GM21737 (cell line): ENCODE data around the gene CENPQ.

ENCODE experiments used
- ATAC-seq: cut with Tn5 transposase; IDR thresholded peaks from one replicate; pipeline ENCODE4 v1.9.1; 2021; ENCODE audit warnings: mild to moderate bottlenecking, moderate library complexity; ENCODE audit not compliant: unreplicated experiment

CENPQ gene

GRCh38 chr6:49499623-49500022 lies 36.5 kb downstream of the CENPQ start, which contains the start of gene GLYATL3:
TSS of gene GLYATL3 (plus strand) at chr6:49499923. CDS start at chr6:49511991, 12,068 bp downstream.
- ATAC-seq: no peak

DNA sequence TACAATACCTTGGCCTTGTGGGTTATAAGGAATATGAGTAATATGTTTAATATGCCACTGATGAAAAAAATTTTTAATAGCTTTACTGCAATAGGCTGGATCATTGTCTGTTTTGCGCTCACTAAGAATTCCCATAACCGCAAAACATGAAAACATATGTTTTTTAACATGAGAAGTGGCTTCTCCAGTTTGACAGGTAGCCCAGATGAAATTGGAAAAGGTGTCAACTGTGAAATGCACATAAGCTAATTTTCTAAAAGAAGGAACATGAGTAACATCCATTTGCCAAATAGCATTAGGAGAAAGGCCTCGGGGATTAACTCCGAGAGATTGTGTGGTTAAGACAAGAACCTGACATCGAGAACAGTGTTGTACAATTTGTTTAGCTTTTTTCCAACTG lies 41.5 kb downstream of the CENPQ start:
- ATAC-seq: no peak

DNA sequence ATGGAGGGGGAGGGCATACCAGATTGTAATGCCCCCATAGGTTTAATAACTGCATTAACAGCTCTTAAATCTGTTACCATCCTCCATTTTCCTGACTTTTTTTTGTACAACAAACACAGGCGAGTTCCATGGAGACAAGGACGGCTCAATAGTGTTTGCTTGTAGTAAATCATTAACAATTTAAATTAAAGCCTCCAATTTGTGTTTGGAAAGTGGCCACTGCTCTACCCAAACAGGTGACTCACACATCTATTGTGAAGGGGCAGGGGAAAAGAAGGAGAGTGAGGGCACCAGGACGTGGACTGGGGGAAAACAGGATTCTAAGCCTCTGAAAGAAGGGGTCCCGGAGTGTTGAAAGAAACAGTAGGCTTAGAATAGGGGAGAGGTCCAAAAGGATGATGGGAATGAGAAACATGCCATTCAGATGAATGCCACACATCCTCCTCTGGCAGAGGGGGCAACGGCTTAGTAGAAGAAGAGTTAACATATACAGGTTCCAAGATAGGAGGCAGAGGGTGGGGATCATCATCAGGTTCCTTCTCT lies 43.5 kb downstream of the CENPQ start:
- no peak for ATAC-seq

DNA sequence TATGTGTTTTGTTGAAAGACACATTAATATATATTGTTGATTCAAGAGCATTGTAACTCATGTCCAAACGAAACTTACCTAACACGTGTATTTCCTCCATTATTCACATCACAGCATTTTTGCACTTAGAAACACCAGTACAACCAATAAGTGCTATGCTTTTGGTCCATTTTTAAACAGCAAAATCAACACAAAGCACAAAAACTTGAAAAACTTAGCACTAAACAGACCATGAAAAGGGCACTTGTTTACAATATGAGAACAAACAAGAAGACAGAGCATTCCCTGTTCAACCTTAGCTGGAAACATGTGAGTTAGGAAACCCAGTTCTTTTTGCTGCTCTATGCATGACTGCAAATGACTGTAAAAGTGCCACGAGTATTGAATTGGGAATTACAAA lies 46.2 kb downstream of the CENPQ start:
- ATAC-seq: no peak

GRCh38 chr6:49513153-49513989 lies 50.2 kb downstream of the CENPQ start:
- ATAC-seq: no peak

GRCh38 chr6:49514571-49515484 lies 51.7 kb downstream of the CENPQ start:
- ATAC-seq: no peak

DNA sequence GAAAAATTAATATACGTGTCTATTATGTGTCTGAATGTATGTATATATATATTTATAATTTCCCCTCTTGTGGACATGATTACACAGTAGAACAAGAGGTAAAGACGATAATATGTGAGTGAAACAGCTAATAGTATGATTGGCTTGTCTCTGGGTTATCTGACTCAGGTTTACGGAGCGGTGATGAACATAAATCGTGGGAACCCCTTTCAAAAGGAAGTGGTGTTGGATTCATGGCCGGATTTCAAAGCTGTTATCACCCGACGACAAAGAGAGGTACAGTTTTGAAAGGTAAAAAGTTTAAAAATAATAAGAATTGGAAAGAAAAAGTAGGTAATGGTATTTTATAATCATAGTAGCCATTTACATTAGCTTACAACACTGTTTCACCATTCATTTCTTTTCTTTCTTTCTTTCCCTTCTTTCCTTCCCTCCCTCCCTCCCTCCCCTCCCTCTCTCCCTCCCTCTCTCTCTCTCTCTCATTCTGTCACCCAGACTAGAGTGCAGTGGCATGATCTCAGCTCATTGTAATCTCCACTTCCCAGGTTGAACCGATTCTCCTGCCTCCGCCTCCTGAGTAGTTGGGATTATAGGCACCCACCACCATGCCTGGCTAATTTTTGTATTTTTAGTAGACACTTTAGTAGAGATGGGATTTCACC lies 52.4 kb downstream of the CENPQ start:
- no peak for ATAC-seq

DNA sequence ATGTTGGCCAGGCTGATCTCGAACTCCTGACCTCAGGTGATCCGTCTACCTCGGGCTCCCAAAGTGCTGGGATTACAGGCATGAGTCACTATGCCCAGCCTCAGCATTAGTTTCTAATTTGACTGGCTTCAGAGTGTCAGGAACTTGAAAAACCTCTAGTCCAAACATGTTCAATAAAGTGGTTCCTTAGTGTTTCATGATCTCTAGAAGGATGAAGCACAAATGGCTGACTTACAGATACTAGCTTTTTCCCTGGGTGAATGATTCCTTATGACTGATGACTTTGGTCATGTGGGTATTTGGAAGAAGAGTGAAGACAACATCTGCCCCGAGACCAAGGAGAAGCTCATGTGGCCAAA lies 53.0 kb downstream of the CENPQ start:
- no peak for ATAC-seq

DNA sequence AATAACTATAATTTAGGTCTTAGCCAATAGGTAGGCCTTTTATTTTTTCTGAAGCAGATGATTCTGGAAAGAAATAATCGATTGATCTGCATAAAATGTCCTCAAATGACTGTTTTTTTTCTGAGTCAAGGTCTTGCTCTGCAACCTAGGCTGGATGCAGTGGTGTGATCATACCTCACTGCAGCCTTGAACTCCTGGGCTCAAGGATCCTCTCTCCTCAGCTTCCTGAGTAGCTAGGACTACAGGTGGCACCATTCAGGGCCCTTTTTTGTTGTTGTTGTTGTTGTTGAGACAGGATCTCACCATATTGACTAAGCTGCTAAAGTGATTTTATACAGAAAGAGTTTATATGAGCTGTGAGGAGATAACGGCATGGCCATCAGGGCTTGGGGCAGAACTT lies 54.7 kb downstream of the CENPQ start:
- ATAC-seq: no peak

DNA sequence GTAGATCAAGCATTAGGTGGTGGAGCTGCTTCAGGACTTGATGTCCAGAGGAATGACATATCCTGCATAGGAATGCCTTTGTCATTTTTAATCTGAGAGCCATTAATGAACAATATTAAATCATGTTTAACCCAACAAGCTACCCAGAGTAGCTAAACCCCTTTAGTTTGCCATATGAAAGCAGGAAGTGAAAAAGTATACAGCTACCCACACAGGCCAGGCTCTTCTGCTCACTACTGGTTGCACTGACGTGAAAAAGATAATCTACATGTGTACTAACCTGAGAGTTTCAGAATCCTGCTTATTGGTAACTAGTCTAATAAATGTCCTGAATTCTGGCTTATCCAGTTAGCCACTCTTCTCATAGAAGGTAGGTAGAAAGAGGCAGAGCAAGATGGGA lies 56.5 kb downstream of the CENPQ start:
- ATAC-seq: peak; percentile 84

DNA sequence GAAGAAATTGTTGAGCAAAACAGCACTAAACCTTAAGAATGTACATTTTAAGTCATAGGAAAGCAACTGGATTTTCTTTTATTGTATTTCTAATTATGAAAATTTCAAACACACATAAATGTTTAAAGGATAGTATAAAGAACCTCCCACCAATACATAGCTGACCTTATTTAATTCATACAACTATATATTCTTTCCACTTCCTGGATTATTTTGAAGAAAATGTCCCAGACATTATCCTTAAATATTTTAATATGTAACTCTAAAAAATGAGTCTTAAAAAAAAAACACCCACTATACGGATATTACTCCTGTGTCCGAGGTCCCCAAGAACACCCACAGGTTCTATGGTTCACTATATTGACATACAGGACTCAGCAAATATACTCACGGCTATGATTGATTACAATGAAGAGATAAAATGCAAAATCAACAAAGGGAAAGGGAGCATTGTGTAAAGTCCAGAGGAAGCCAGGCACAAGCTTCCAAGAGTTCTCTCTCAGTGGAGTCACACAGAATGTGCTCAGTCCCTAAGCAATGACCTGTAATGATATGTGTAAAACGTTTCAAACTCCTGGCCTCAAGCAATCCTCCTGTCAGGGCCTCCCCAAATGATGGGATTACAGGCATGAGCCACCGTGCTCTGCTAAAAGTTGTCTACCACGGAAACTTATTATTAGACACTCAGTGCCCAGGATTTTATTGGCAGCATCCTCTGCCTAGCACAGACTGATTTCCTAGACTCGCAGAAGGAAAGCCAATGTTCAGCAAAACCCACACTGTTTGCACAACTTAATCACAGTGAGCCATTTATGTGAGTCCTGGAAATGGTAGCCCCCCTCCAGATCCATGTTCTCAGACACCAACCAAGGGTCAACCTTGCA lies 59.8 kb downstream of the CENPQ start:
- no peak for ATAC-seq

GRCh38 chr6:49523901-49524300 lies 60.7 kb downstream of the CENPQ start:
- ATAC-seq: no peak

DNA sequence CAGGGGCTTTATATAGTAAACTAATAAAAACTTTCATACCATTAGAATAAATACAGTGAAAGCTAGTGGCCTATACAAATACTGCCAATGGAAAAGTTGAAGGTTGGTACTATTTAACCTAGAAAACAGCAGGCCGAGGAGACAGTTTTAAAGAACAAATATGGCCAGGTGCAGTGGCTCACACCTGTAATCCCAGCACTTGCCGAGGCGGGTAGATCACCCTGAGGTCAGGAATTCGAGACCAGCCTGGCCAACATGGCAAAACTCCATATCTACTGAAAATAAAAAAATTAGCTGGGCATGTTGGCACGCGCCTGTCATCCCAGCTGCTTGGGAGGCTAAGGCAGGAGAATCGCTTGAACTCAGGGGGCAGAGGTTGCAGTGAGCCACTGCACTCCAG lies 61.4 kb downstream of the CENPQ start:
- no peak for ATAC-seq

GRCh38 chr6:49526598-49526997 lies 63.4 kb downstream of the CENPQ start:
- no peak for ATAC-seq

DNA sequence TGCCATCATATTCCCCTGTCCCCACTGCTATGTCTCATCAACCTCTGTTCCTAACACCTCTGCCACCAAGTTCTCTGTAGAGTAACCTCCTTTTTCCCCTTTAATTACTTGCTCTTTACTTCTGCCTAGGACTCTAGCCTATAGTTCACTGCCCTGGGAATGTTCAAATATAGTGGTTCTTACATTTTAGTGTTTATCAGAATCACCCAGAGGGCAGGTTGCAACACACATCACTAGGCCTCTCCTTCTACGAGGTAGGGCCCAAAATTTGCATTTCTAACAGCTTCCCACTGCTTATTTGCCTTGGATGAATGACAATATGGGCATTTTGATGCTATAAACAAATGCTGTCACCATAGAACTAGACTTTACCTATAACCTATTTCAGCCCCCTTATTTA lies 64.2 kb downstream of the CENPQ start:
- no peak for ATAC-seq

GRCh38 chr6:49528571-49528970 lies 65.4 kb downstream of the CENPQ start:
- ATAC-seq: no peak

DNA sequence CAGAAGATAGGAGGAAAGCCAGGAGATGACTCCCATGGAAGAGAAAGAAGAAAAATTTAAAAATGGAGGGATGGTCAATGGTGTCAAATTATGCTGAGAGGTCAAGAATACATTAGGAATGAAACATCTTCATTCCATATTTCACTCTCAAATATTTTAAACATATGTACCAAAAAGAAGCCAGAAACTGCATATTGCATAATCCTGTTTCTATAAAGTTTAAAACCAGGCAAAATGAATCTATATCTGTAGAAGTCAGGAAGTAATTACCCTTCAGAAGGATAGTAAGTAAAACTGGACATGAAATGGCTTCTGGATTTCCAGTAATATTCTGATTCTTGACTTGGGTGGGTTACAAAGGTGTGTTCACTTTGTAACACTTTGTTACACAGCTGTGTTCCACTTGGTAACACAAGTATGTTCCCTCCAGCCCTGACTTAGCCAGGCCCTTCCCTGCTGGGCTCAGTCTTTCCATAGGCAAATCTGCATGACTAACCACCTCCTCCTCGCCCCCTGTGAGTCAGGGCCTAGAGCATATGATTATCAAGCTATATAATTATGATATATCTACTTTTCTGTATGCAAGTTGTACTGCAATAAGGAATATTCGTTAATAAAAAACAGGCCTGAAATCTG lies 67.1 kb downstream of the CENPQ start:
- no peak for ATAC-seq

DNA sequence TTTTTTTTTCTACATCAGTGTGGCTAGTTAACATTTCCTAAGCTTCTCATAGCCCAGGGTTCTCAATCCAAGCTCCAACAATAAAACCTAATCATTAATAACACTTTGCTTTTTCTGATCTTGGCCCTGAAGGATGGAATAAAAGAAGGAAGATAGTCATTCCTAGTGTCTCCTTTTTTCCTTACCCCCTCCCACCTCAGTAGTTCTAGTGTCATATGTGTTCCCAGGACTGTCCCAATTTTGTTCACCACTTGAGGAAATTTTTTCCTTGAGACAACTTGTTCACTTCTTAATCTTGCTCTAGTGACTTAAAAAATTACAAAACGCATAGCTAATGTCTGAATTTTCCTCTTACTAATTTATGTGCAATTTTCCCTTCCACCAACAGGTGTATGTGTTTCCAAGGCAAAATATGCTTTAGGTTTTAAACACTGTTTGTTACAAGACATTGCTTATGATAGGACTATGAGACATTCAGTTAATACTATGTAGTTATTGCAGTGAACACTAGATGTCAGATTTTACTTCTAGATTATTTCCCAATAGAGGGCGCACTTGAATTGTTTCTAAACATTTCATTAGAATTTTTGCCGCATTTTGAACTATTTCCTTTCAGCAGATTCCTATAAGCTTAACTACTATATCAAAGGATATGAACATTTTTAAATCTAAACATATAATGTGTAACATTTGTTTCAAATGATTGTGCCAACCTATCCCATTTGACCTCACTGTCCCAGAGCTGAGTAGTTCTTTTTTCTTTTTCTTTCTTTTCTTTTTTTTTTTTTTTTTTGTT lies 68.8 kb downstream of the CENPQ start:
- peak; percentile 90 for ATAC-seq

DNA sequence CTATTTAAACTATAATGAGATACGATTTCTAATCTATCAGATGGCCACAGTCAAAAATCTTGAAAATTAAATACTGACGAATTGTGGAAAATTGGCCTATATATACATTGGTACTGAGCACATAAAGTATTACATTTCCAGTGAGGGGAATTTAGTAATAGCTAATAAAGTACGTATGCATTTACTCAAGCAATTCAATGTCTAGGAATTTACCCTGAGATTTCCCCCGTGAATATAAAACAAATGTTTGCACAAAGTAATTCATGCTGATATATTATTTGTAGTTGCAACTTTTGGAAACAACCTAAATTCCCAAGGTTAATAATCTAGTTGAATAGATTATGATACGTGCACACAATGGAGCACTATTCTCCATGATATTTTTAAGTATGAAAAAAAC lies 72.6 kb downstream of the CENPQ start:
- ATAC-seq: no peak
